K562 (cell line): Measurements from ENCODE around the gene GAD1. TPM values are rescaled to one million over a fixed set of nuclear protein-coding genes. Genes with fewer than 3 reads are reported as not detected.

Experiments used
- BHLHE40 ChIP-seq: IDR thresholded peaks from 2 replicates; pipeline ENCODE4 v1.6.1; 2011; ENCODE audit warnings: low read length, improper control_type of control experiment
- CBFA2T2 ChIP-seq: fragments of 450-650 bp; conservative IDR thresholded peaks from 2 replicates; pipeline ENCODE4 v1.6.1; 2017; ENCODE audit warnings: mild to moderate bottlenecking
- CBX1 ChIP-seq: sonication (generic); IDR thresholded peaks from 2 replicates; pipeline ENCODE4 v1.6.1; 2016; ENCODE audit warnings: antibody characterized with exemption, low read depth, mild to moderate bottlenecking
- CC2D1A ChIP-seq: fragments of 450-650 bp; IDR thresholded peaks from 2 replicates; pipeline ENCODE4 v1.6.1; 2017; ENCODE audit warnings: mild to moderate bottlenecking
- ETV1 ChIP-seq: fragments of 450-650 bp; conservative IDR thresholded peaks from 2 replicates; pipeline ENCODE4 v1.6.1; 2016; ENCODE audit warnings: missing genetic modification characterization, control low read depth, low read depth, missing compliant biosample characterization
- KLF16 ChIP-seq: IDR thresholded peaks from 2 replicates; pipeline ENCODE4 v1.6.1; 2016; ENCODE audit warnings: antibody characterized with exemption
- MAZ ChIP-seq, 2 experiments: fragments of 450-650 bp in 1 of 2; sonication (generic) in 1 of 2; formaldehyde crosslinking; IDR thresholded peaks in 1 of 2; conservative IDR thresholded peaks in 1 of 2; 2 replicates each; pipeline versions ENCODE4 v1.4.0 to v1.5.0; 2020; ENCODE audit warnings: mild to moderate bottlenecking in 1 of 2, missing genetic modification reagents in 1 of 2
- PHF20 ChIP-seq: fragments of 450-650 bp; IDR thresholded peaks from 2 replicates; pipeline ENCODE4 v1.6.1; 2018; ENCODE audit not compliant: partially characterized antibody
- PHTF2 ChIP-seq: fragments of 250-450 bp; sonication (Bioruptor Pico); IDR thresholded peaks from 2 replicates; pipeline ENCODE4 v1.5.0; 2021; ENCODE audit warnings: mild to moderate bottlenecking
- PML ChIP-seq: IDR thresholded peaks from 2 replicates; pipeline ENCODE4 v1.6.1; 2012; ENCODE audit warnings: low read length, inconsistent platforms
- RBFOX2 ChIP-seq: fragments of 200-400 bp; formaldehyde crosslinking; IDR thresholded peaks from 2 replicates; pipeline ENCODE4 v1.6.1; 2017; ENCODE audit warnings: low read depth, mild to moderate bottlenecking, low read length, moderate library complexity
- RNF2 ChIP-seq: sonication (generic); IDR thresholded peaks from 2 replicates; pipeline ENCODE4 v1.6.1; 2016
- SMAD4 ChIP-seq: fragments of 250-450 bp; sonication (Bioruptor Pico); conservative IDR thresholded peaks from 2 replicates; pipeline ENCODE4 v1.8.0; 2021; ENCODE audit warnings: inconsistent platforms, mild to moderate bottlenecking, moderate library complexity
- SMARCE1 ChIP-seq: fragments of 450-650 bp; IDR thresholded peaks from 2 replicates; pipeline ENCODE4 v1.7.1; 2016; ENCODE audit warnings: mild to moderate bottlenecking
- SRF ChIP-seq, 2 experiments: fragments of 250-450, 450-650 bp in 1 of 2; sonication (Bioruptor Pico) in 1 of 2; sonication (generic) in 1 of 2; formaldehyde crosslinking; IDR thresholded peaks; 2 replicates each; pipeline versions ENCODE4 v1.5.0 to v1.5.1; 2020 to 2022; ENCODE audit warnings: mild to moderate bottlenecking in 1 of 2, missing genetic modification reagents in 1 of 2
- TAL1 ChIP-seq: fragments of 450-650 bp; IDR thresholded peaks from 2 replicates; pipeline ENCODE4 v1.6.1; 2016; ENCODE audit warnings: mild to moderate bottlenecking
- TCF3 ChIP-seq: sonication (generic); formaldehyde crosslinking; IDR thresholded peaks from 2 replicates; pipeline ENCODE4 v1.4.0; 2020; ENCODE audit warnings: mild to moderate bottlenecking, missing genetic modification reagents
- TEAD4 ChIP-seq, 2 experiments: sonication (generic) in 1 of 2; formaldehyde crosslinking in 1 of 2; IDR thresholded peaks; 2 replicates each; pipeline versions ENCODE4 v1.6.1 to v1.8.0; 2012 to 2022; ENCODE audit warnings: borderline replicate concordance in 1 of 2, inconsistent platforms in 1 of 2, low read length in 1 of 2, mild to moderate bottlenecking in 1 of 2, missing genetic modification reagents in 1 of 2
- TRIM24 ChIP-seq, 2 experiments: fragments of 450-650 bp; IDR thresholded peaks; 2 replicates each; pipeline ENCODE4 v1.6.1; 2016
- TRIM28 ChIP-seq: fragments of 450-650 bp; IDR thresholded peaks from 2 replicates; pipeline ENCODE4 v1.6.1; 2017
- ZBTB33 ChIP-seq: sonication (generic); formaldehyde crosslinking; IDR thresholded peaks from 2 replicates; pipeline ENCODE4 v1.8.1; 2023; ENCODE audit warnings: mild to moderate bottlenecking, missing genetic modification reagents
- ZFX ChIP-seq: sonication (generic); formaldehyde crosslinking; IDR thresholded peaks from 2 replicates; pipeline ENCODE4 v1.8.0; 2022; ENCODE audit warnings: mild to moderate bottlenecking, missing genetic modification reagents, moderate library complexity
- polyA plus RNA-seq, 8 experiments: library from polyadenylated mRNA; depleted of rRNA in 4 of 8; stranded (reverse) in 5 of 8; unstranded in 3 of 8; fragments of >200 nt; fragmentation: Nextera tagmentation in 2 of 8; fragmentation: Illumina TruSeq in 1 of 8; extraction: Ambion mirVana in 2 of 8; extraction: Trizol in 1 of 8; gene quantifications; 2 replicates each; pipeline versions ENCODE4 v1.2.1 to v1.2.3, GENCODE V29; 2011 to 2014; ENCODE audit warnings: inconsistent platforms in 1 of 8, missing spikeins in 1 of 8
- total RNA-seq, 7 experiments: library from RNA; depleted of rRNA in 6 of 7; stranded (reverse); fragments of >200 nt in 6 of 7; fragmentation: Illumina TruSeq in 2 of 7; extraction: Trizol in 2 of 7; gene quantifications; 2 replicates each; pipeline versions ENCODE4 v1.2.1 to v1.2.3, GENCODE V29; 2011 to 2021; ENCODE audit warnings: low replicate concordance in 1 of 7
- TF ChIP-seq, protein P1 (sequence below): fragments of 450-650 bp; IDR thresholded peaks from 2 replicates; pipeline ENCODE4 v1.6.1; 2016; ENCODE audit warnings: mild to moderate bottlenecking
- TF ChIP-seq, protein P2 (sequence below), 2 experiments: IDR thresholded peaks; 2 replicates each; pipeline ENCODE4 v1.6.1; 2011; ENCODE audit warnings: borderline replicate concordance in 1 of 2, control low read depth in 1 of 2, low read depth in 1 of 2, low read length in 1 of 2, mild to moderate bottlenecking in 1 of 2, mixed read lengths in 1 of 2, moderate library complexity in 1 of 2; ENCODE audit not compliant: insufficient read depth in 1 of 2, insufficient read length in 1 of 2, poor library complexity in 1 of 2, severe bottlenecking in 1 of 2; ENCODE audit errors: extremely low read depth in 1 of 2

The GAD1 gene
- total and polyA plus RNA-seq, 9 of the 15 experiments (the other 6 are each of a cell fraction or from before 2014, with no cell fraction given): 2.7 to 29.1 (median 15.7) TPM

GRCh38 chr2:170823088-170823897 lies 6.6 kb downstream of the GAD1 start (continued):
- TF ChIP-seq ZBTB33: peak; percentile 72; the same call in 1 of the 2 replicates
- TF ChIP-seq PHF20: no peak
- peak; percentile 71 for TF ChIP-seq PML
- TF ChIP-seq TEAD4 (IDR thresholded peaks at IDR 0.05; ENCODE audit: low read length): peak; percentile 91
- no peak for TF ChIP-seq TEAD4 (CRISPR knock-in tag; IDR thresholded peaks at IDR 0.05; ENCODE audit: borderline replicate concordance)
- TF ChIP-seq SMAD4 (CRISPR knock-in tag): peak; percentile 86
- 0 out of 2 replicates have a peak, but pooled peaks have one; percentile 8 for TF ChIP-seq ETV1 (tag)
- peak in 1 of 2 experiments; percentile 42; a peak in 1 of 4 replicates for TF ChIP-seq MAZ (CRISPR knock-in tag; conservative IDR thresholded peaks at IDR 0.05 in 1 of 2, IDR thresholded peaks at IDR 0.05 in 1 of 2)
- TF ChIP-seq SMARCE1: 0 out of 2 replicates have a peak, but pooled peaks have one; percentile 52
- TF ChIP-seq, protein P1, sequence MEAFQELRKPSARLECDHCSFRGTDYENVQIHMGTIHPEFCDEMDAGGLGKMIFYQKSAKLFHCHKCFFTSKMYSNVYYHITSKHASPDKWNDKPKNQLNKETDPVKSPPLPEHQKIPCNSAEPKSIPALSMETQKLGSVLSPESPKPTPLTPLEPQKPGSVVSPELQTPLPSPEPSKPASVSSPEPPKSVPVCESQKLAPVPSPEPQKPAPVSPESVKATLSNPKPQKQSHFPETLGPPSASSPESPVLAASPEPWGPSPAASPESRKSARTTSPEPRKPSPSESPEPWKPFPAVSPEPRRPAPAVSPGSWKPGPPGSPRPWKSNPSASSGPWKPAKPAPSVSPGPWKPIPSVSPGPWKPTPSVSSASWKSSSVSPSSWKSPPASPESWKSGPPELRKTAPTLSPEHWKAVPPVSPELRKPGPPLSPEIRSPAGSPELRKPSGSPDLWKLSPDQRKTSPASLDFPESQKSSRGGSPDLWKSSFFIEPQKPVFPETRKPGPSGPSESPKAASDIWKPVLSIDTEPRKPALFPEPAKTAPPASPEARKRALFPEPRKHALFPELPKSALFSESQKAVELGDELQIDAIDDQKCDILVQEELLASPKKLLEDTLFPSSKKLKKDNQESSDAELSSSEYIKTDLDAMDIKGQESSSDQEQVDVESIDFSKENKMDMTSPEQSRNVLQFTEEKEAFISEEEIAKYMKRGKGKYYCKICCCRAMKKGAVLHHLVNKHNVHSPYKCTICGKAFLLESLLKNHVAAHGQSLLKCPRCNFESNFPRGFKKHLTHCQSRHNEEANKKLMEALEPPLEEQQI: 0 out of 2 replicates have a peak, but pooled peaks have one; percentile 20
- peak; percentile 86 for TF ChIP-seq CBFA2T2
- TF ChIP-seq TAL1: peak; percentile 91
- TF ChIP-seq TRIM28: peak; percentile 31; the same call in 1 of the 2 replicates
- TF ChIP-seq BHLHE40: peak; percentile 88
- 0 out of 2 replicates have a peak, but pooled peaks have one; percentile 42 for TF ChIP-seq RNF2
- 0 out of 2 replicates have a peak, but pooled peaks have one; percentile 58 for TF ChIP-seq CBX1
- TF ChIP-seq SRF (CRISPR knock-in tag; IDR thresholded peaks at IDR 0.05): no peak
- TF ChIP-seq, protein P2, sequence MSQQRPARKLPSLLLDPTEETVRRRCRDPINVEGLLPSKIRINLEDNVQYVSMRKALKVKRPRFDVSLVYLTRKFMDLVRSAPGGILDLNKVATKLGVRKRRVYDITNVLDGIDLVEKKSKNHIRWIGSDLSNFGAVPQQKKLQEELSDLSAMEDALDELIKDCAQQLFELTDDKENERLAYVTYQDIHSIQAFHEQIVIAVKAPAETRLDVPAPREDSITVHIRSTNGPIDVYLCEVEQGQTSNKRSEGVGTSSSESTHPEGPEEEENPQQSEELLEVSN (IDR thresholded peaks at IDR 0.05; ENCODE audit: borderline replicate concordance in 1 of 2, extremely low read depth in 1 of 2, insufficient read depth in 1 of 2, insufficient read length in 1 of 2, low read depth in 1 of 2, low read length in 1 of 2, poor library complexity in 1 of 2, severe bottlenecking in 1 of 2): peak in 1 of 2 experiments; percentile 30
- peak; percentile 53 for TF ChIP-seq RBFOX2
- TF ChIP-seq TRIM24 (IDR thresholded peaks at IDR 0.05): peak; percentile 93 to 96
- TF ChIP-seq TCF3: peak; percentile 90
- TF ChIP-seq ZFX (CRISPR knock-in tag): no peak
- TF ChIP-seq KLF16: peak; percentile 74; the same call in 1 of the 2 replicates
- no peak for TF ChIP-seq PHTF2
- TF ChIP-seq CC2D1A: peak; percentile 49; the same call in 1 of the 2 replicates
